Muscle layer of duodenum (tissue), 2 donors: ENCODE results near the gene FMN2.

ENCODE experiments used
- H3K27ac ChIP-seq: one replicate; pipeline ENCODE4 v1.7.0; 2013; ENCODE audit warnings: mild to moderate bottlenecking, low read length
- H3K27me3 ChIP-seq: one replicate; pipeline ENCODE4 v1.7.0; 2013; ENCODE audit warnings: low read depth, mild to moderate bottlenecking, control low read depth, low read length
- H3K36me3 ChIP-seq, 2 donors: one replicate each; pipeline ENCODE4 v1.7.0; 2013; ENCODE audit warnings: low read length in 2 of 2, control low read depth in 1 of 2, mild to moderate bottlenecking in 1 of 2; ENCODE audit not compliant: insufficient read depth in 2 of 2, control insufficient read depth in 1 of 2
- H3K4me1 ChIP-seq, 2 donors: one replicate each; pipeline ENCODE4 v1.7.0; 2013; ENCODE audit warnings: low read length in 2 of 2, mild to moderate bottlenecking in 2 of 2, control low read depth in 1 of 2, moderate library complexity in 1 of 2; ENCODE audit not compliant: insufficient read depth in 2 of 2, control insufficient read depth in 1 of 2
- H3K4me3 ChIP-seq, 2 donors: one replicate each; pipeline ENCODE4 v1.7.0; 2013; ENCODE audit warnings: low read length in 2 of 2, low read depth in 1 of 2, mild to moderate bottlenecking in 1 of 2
- H3K9me3 ChIP-seq, 2 donors: one replicate each; pipeline ENCODE4 v1.7.0; 2013; ENCODE audit warnings: low read length in 2 of 2, control low read depth in 1 of 2, mild to moderate bottlenecking in 1 of 2; ENCODE audit not compliant: control insufficient read depth in 1 of 2
- donor health status: healthy.

The FMN2 gene

GRCh38 chr1:240084337-240084736 is 7.3 kb upstream of the FMN2 start:
- H3K36me3 ChIP-seq = no peaks in the 10 kb centered on the region
- H3K27me3 ChIP-seq = no peaks in the 10 kb centered on the region
- no peak overlapping the region for H3K4me3 ChIP-seq

GRCh38 chr1:240084749-240085148 is 6.9 kb upstream of the FMN2 start:
- H3K27ac ChIP-seq = no peak overlapping the region
- H3K4me1 ChIP-seq = no peaks in the 10 kb centered on the region
- H3K27me3 ChIP-seq = no peaks in the 10 kb centered on the region
- H3K9me3 ChIP-seq = no peaks in the 10 kb centered on the region
- H3K4me3 ChIP-seq = no peak overlapping the region
- no peaks in the 10 kb centered on the region for H3K36me3 ChIP-seq

More at GRCh38 chr1:240084337-240084736, 7.3 kb upstream of the FMN2 start:
- no peaks in the 10 kb centered on the region for H3K9me3 ChIP-seq
- no peak overlapping the region for H3K27ac ChIP-seq
- H3K4me1 ChIP-seq = no peaks in the 10 kb centered on the region

GRCh38 chr1:240086726-240087125 is 5.0 kb upstream of the FMN2 start:
- no peaks in the 10 kb centered on the region for H3K27me3 ChIP-seq
- H3K4me3 ChIP-seq = no peak overlapping the region
- H3K36me3 ChIP-seq = no peaks in the 10 kb centered on the region
- peaks cover 0 to 4% of the 10 kb centered on the region in 2 donors for H3K4me1 ChIP-seq
- no peaks in the 10 kb centered on the region for H3K9me3 ChIP-seq
- no peak overlapping the region for H3K27ac ChIP-seq

GRCh38 chr1:240090014-240090413 is 1.7 kb upstream of the FMN2 start:
- Histone ChIP-seq H3K36me3 (no peaks in the 10 kb centered on the region), H3K27ac (no peak overlapping the region), H3K9me3 (no peaks in the 10 kb centered on the region), H3K4me1 (peaks cover 0 to 21% of the 10 kb centered on the region in 2 donors), H3K27me3 (no peaks in the 10 kb centered on the region), H3K4me3 (no peak overlapping the region)

GRCh38 chr1:240090957-240091600 is 604 bp upstream of the FMN2 start:
- peaks cover 0 to 21% of the 10 kb centered on the region in 2 donors for H3K4me1 ChIP-seq
- peak overlapping the region in 1 of 2 donors; percentile 84 for H3K4me3 ChIP-seq
- H3K27me3 ChIP-seq = no peaks in the 10 kb centered on the region
- H3K9me3 ChIP-seq = no peaks in the 10 kb centered on the region
- H3K36me3 ChIP-seq = no peaks in the 10 kb centered on the region
- no peak overlapping the region for H3K27ac ChIP-seq

- no peaks in the 10 kb centered on the region for H3K9me3 ChIP-seq
- no peaks in the 10 kb centered on the region for H3K27me3 ChIP-seq
- H3K27ac ChIP-seq = no peak overlapping the region
- H3K36me3 ChIP-seq = no peaks in the 10 kb centered on the region
- peaks cover 0 to 21% of the 10 kb centered on the region in 2 donors for H3K4me1 ChIP-seq
- peak overlapping the region; percentile 44 to 84 for H3K4me3 ChIP-seq
Measured at GRCh38 chr1:240092301-240093119, 827 bp downstream of the FMN2 start.

- H3K27ac ChIP-seq = no peak overlapping the region
Measured at GRCh38 chr1:240093120-240093961, 1.7 kb downstream of the FMN2 start.

GRCh38 chr1:240094041-240094722 is 2.5 kb downstream of the FMN2 start:
- Histone ChIP-seq H3K4me3 (peak overlapping the region in 1 of 2 donors; percentile 84), H3K4me1 (peaks cover 0 to 21% of the 10 kb centered on the region in 2 donors), H3K27me3 (no peaks in the 10 kb centered on the region), H3K36me3 (no peaks in the 10 kb centered on the region), H3K27ac (no peak overlapping the region), H3K9me3 (no peaks in the 10 kb centered on the region)

More at GRCh38 chr1:240093120-240093961, 1.7 kb downstream of the FMN2 start:
- no peaks in the 10 kb centered on the region for H3K9me3 ChIP-seq
- H3K4me3 ChIP-seq = peak overlapping the region; percentile 7 to 84
- H3K27me3 ChIP-seq = no peaks in the 10 kb centered on the region
- H3K36me3 ChIP-seq = no peaks in the 10 kb centered on the region
- peaks cover 0 to 21% of the 10 kb centered on the region in 2 donors for H3K4me1 ChIP-seq

- Histone ChIP-seq H3K27ac (no peak overlapping the region), H3K9me3 (no peaks in the 10 kb centered on the region), H3K4me1 (peaks cover 0 to 18% of the 10 kb centered on the region in 2 donors), H3K27me3 (no peaks in the 10 kb centered on the region), H3K36me3 (no peaks in the 10 kb centered on the region), H3K4me3 (no peak overlapping the region)
Measured at GRCh38 chr1:240096974-240097373, 5.3 kb downstream of the FMN2 start.

GRCh38 chr1:240098534-240098933 is 6.9 kb downstream of the FMN2 start:
- no peak overlapping the region for H3K4me3 ChIP-seq
- H3K4me1 ChIP-seq = peaks cover 0 to 5% of the 10 kb centered on the region in 2 donors
- H3K9me3 ChIP-seq = no peaks in the 10 kb centered on the region
- H3K27me3 ChIP-seq = no peaks in the 10 kb centered on the region
- H3K36me3 ChIP-seq = no peaks in the 10 kb centered on the region
- H3K27ac ChIP-seq = no peak overlapping the region
